GM21786 (cell line): ENCODE results near the gene RBMS1.

Source experiments
- ATAC-seq: cut with Tn5 transposase; IDR thresholded peaks from one replicate; pipeline ENCODE4 v1.9.1; 2021; ENCODE audit not compliant: unreplicated experiment

The RBMS1 gene

DNA sequence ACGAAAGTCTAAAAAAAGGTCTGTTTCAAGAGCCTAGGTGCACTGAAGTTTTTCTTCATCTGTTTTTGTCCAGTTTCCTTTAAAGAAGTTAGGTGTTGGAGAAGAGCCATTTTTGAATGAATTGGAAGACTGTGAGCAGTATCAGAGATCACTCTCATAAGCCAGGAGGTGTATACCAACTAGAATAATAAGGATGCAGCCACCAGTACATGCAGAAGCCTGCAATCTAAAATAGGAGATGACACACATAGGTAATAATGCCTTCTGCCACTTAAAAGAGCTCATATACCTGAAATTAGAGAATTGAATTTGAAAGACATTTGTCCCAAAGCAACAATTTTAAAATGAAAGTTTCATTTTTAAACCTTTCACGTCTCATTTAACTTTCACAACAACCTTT is 81.7 kb downstream of the RBMS1 start:
- ATAC-seq, result no peak

DNA sequence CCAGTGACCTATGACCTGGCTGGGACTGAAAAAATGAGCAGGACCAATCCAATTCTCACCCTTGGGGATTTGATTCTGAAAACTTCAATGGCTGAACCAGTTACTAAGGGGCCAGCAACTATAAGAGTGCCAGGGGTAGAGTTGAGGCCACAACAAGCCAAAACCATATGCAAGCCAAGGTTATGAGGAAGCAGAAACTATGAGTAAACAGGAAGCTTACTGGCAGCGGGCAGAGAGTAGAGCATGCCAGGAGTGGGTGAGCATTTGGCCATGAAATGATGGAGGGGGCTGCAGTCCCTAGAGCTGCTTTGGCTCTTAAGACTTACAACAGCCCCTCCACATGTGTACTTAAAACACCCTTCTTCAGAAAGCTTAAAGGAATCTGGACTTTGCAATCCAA is 82.4 kb downstream of the RBMS1 start:
- no peak for ATAC-seq

DNA sequence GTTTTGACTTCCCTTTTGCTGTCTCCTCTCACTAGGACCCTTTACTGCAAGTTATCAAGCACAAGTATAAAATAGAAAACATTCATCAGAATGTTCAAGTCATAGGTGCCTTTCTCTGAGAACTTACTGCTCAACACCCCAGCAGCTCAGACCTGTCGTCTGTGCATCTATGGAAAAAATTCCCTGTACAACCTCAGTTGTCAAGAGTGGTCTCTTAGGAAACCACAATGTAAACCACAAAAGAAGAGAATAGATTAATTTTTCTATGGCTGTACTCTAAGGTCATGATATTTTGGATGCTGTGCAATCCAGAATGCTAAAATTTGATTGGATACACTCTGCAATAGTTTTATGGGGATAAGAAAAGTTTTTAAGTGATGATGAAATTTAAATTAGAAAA is 84.1 kb downstream of the RBMS1 start:
- no peak for ATAC-seq

DNA sequence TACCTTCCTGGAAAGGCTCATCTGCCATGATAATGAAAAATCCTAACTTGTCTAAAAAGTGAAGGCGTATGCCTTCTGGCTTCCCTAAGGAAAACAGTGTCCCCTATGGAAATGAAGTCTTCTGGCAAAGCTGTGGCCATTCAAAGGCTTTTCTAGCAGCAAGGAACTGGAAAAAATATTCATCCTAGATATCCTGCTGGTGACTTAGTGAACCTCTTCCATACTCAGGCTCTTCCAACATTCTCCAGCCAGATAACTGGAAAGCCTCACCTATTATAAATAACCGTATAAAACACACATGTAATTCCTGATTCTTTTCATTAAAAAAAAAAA is 84.7 kb downstream of the RBMS1 start:
- ATAC-seq, result no peak

DNA sequence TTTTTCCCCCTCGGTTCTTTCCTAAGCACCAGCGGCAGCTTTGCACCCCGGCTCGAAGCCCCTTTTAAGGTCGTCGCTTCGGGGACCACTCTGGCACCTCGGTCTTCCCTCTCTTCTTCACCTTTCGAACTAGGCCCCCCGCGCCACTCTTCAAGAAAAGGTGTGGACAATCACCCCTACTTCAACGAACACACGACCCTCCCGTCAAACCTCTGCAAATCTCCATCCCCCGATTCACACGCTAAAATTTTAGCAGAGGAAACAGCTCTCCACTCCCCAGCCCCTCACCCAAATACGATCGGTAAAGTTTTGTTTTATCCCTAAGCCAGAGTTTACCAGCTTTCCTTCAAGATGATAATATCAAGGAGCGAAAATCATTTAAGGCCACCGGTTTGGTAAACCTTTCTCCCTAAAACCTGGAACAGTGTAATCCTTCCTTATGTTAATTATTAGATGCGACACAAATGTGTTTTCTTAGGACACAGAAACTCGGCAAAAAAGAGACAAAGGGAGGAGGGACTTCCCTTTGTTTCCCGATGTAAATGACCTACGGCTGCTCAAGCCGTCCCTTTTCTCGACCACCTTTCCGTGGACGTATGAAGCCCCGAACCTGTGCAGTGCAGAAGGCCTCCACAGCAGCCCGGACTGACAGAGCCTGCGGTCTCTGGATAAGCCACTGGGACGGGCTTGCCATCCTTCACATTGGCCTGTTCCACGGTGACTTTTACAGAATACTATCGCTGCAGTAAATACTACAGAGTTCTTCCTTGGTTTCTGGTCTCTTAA is 85.2 kb downstream of the RBMS1 start:
- ATAC-seq, result no peak

DNA sequence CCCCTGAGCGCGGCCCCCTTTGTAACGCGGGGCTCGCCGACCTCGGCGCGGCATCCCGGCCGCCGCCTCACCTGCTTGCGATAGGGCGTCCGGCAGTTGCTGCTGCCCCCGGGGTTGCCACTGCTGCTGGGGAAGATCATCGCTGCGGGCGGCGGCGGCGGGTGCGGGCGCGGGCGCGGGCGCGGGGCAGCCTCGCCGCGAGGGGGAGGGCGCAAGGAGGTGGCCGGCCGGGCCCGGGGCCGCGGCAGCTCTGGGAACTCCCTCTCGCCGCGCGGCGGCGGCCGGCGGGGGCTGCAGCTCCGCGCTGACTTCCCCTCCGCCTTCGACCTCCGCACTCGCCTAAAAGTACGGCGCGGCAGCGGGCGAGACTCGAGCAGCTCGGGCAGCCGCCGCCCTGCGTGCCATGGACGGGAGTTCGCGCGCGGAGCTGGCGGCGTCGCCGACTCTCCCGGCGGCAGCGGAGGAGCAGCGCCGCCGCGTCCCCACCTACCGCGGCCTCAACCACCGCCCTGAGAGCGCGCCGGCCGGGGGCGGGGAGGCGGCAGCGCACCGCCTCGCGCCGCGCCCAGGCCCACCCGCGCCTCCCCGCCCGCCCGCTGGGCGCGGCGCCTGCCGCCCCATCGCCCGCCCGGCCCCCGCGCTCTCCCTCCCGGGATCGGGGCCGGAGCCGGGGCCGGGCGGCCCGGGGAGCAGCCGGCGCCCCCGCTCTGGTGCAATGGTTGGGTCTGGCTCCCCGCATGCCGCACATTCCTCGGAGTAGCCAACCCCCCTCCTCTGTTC is 86.0 kb downstream of the RBMS1 start:
- peak; percentile 44 for ATAC-seq

DNA sequence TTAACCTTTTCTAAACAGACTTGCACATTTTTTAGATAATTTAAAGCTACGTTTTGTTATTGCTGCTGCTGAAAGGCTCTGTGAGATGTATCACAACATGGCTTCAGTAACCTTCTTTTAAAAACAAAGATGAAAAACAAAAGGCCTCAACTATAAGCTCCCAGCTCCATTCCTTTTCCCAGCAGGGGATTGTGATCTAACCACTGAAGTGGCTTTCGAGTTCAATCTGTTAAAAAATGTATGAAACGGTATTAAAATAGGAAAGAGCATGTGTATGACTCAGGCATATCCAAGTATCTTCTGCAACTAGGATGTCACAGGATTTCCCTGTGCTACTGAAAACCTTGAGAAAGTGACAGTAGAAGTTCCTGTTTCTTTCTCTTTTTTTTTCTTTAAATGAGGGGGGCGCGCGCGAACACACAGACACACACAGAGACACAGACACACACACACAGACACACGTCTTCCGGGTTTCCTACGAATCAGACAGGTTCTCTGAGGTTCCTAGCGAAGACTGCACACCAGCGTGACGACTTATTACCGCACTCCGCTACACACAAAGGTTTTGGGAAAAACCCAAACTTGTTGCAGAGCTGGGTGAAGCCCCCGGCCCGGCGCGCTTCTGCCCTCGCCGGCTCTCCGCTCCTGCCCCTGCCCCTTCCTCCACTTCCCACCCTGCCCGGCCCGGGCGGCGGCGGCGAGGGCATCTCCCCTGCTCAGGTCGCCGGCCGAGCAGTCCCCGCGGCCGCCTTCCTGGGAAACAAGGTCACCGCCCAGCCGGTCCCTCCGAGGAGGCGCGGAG is 86.8 kb downstream of the RBMS1 start:
- peak; percentile 62 for ATAC-seq

DNA sequence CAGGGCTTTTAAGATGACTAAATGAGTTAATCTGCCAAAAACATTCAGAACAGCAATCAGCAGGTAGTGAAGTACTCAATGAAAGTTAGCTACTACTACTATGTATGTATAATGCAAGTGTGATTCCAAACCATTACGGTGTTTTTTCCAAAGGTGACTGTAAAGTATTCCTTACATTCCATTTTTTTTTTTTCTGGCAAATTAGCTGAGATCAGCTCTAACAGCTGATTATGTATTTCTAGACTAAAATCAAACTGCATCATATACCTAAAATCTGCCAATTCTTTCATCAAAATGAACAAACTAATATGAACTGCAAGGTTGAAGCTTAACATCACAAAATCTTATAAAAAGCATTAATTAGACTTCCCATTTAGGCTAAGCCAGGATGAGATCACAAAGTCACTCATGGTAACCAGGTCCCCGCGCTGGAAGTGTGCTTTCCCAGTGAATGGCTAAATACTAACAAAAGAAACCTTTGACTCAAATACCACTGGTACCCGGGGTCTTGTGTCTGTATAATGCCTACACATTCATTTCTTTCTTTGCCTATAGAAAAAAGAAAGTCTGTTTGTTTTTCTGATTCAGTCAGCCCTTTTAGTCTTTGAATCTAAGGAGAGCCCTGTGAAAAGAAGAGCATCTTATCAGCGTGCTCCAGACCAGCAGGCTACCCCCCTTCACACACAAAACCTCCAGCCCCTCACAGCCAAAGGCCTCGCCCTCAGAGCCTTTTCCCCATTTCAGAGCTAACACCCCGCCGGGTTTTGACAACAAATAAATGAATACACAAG is 88.3 kb downstream of the RBMS1 start:
- ATAC-seq, result no peak

DNA sequence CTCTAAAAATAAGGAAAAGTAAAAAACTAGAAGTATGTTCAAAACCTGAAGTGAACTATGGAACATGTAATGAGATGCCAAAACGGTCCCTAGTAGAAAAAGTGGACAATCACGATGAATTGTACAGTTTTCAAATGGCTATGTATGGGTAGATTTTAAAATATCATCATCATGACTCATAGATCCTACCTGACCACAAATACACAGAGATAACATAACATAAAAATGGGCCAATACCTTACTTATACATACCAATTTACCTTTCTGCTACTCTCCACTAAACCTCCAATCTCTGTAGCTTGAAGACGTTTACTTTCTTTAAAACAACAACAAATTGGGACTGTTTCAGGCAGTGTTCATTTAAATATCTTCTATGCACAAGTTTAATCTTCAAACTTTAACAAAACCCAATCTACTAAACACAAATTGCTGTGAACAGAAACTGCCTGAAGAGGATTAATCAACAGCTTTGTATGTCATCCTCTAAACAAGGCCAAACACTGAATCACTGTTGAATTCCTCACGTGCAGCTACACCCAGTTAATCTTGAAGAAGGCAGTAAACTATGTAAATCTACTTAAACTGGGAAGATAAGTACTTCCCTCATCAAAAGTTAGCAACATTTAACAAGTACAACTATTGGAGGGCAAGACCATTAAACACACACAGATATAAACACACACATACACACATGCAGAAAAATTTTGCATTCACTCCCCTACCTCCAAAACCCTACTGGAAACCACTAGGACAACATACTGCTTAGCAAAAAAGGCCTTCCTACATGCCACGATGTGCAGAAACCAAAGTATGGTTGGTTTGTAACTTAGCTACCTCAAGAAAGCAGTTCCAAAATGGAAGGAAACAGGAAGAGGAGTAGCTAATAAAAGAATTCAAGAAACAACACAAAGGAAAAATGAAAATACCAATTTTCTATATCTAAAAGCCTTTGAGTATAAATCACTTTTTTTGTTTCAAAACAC is 90.3 kb downstream of the RBMS1 start:
- no peak for ATAC-seq

DNA sequence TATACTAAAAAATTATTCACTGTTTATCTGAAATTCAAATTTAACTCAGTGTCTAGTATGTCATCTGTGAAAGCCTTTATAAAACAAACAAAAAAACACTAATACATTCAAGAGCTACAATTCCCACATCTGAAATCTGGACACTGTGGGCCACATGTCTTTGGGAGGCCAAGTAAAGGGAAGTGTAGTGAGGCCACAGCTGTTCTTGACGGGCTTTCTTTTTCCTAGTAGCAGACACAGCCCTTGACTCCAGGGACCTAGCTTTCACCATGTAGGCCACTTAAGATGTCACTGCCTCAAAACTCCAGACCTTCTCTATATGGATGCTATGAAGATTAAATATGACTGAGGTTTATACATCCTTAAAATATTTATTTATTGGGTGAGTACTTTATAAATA is 91.1 kb downstream of the RBMS1 start:
- ATAC-seq, result no peak

DNA sequence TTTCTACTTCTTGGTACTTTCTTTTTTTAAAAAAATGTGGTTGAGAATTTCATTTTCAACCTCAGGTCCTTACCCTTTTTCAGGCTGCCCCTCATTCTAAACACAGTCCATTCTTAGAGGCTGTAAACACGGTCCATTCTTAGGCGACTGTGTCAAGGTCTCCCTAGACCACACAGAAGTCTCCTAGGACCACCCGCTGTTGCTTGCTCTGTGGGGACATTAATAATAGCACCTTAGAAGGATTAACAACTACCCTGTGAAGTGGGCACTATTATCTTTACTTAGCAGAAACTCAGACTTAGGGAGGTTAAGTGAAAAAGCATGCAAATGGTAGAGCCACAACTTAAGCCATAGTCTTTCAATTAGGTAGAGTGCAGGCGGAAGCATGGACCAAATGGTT is 91.7 kb downstream of the RBMS1 start:
- no peak for ATAC-seq

DNA sequence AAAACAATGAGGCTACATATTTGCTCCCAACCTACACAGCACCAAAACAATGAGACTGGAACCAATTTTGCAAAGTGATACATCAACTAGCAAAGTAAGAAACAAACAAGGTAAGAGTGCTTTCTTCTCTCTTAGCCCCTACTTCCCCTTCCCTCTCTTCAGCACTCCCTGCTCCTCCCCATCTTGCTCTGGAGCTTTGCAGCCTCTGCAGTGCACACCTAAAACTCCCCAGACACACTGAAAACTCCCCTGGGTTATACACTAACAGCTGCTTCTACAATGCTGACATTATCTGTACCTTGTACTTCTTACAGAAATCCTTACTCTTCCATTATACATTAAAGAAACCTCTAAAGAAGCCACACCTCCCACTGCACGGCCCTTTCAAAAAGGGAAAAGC is 93.7 kb downstream of the RBMS1 start:
- no peak for ATAC-seq

DNA sequence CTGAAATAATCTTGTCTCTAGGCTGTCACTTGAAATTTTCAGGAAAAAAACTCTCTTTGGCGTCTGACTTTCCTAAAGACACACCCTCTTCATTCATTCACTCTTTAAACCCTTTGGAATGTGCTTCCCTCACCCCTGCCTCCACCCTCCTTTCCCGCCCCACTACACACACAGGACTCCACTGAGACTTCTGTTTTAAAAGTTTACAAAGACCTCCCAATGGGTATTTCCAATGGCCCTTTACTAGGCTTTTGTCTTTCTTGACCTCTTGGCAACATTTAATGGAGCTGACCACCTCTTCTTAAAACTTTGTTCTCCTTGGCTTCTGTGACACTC is 96.1 kb downstream of the RBMS1 start:
- no peak for ATAC-seq

DNA sequence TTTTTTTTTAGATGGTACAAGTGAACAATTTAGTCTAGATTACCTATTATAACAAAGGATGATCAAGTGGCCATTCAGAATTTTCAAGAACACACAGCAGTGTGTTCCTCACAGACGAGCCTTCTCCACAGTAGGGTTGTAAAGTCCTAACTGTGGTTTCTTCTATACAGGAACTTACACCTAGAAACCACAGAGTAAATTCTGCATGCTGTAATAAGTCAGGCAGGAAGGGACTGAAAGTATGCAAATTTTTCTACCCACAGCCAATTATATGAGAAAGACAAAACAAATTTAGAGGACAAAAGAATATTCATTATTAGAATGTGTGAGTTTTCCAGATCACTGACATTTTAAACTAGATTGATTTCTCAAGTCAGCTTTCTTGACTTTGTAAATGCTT is 99.5 kb downstream of the RBMS1 start:
- ATAC-seq, result peak; percentile 100

DNA sequence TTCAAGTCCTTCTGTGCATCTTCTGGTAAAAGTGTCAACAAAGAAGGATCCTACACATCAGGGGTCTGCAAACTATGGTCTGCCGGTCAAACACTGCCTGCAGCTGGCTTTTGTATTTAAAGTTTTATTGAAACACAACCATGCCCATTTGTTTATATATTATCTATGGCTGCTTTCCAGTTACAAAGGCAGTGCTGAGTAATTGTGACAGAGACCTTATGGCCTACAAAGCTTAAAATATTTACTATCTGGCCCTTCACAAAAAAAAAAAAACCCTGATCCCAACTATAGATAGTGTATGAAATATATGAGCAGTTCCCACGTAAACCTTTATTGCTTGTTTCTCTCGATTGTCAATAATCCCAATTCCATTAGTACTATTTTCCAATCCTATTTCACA is 101.4 kb downstream of the RBMS1 start:
- no peak for ATAC-seq

DNA sequence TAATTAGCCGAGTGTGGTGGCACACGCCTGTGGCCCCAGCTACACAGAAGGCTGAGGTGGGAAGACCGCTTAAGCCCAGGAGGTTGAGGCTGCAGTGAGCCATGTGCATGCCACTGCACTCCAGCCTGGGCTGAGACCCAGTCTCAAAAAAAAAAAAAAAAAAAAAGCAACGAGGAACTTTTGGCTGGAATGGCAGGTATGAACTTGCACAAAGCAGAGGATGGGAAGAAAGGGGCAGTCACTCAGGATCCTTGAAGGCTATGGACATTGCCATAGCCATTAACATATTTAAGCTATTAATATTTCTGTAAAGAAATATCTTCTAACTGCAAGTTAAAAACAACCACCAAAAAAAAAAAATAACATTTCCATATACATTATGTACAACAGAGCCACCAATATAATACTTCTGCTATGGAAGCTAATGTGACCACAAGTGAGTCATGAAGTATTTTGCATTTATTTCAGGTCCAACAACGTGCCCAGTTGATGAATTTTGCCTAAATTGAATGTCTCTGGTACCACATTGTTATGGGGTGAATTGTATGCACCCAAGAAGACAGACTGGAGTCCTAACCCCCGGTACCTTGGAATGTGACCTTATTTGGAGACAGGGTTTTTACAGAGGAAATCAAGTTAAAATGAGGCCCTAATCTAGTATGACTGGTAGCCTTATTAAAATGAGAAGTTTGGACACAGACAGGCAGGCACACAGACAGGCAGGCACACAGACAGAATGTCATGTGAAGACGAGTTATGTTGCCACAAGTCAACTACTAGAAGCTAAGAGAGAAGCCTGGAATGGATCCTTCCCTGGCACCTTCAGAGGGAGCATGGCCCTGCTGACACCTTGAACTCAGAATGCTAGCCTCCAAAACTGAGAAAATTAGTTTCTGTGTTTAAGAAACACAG is 102.8 kb downstream of the RBMS1 start:
- ATAC-seq, result no peak

DNA sequence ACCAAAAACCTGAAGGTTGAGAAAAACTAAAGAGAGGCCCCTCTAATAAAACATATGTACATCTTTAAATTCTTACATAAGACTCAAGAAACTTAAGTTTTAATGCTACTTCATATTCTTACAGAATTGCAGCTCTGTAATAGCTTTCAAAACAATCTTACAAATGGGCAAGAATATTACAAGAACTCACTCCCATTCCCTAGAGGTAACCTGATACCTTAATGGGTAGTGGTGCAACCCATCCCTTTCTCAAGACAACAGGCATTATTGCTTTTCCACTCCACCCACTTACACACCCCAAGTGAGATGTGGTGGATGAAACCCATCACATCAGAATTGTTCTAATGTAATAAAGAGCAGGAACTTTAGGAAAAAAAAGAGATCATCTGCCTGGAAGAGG is 103.7 kb downstream of the RBMS1 start:
- no peak for ATAC-seq

DNA sequence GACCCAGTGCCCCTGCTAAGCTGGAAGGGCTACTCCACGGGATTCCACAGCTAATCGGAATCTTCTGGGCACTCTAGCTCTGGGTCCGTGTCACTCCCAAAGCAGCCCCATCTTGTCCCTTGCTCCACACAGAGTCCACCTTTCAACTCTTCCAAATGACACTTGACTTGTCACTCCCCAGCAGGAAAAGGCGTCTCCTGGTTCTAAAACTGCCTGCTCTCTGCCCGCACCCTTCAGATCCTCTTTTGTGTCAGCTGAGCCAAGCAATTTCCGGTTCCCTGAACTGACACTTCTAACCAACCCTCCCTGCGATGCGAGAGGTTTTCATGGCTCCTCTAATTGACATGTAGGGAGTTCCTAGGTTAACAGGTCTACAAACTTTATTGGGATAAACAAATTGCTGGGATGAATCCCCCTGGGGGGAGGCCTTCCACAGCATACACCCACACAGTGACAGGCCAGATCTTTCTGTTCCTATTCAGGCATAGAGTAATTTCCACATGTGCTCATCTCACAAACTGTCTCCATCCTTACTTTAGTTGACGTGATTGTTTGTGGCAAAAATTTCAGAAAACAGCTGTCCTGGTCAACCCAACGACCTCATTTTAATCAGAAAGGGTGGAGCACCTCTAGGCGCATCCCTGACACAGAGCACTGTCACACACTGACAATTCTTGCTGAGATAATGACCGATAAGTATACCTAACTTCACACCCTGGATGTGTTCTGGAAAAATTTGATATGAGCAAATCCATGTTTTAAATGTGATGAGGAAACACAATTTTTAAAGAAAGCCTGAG is 104.9 kb downstream of the RBMS1 start:
- no peak for ATAC-seq
